ENCODE measurements around the gene SARM1. TPM values are rescaled to one million over a fixed set of nuclear protein-coding genes. Genes with fewer than 3 reads are reported as not detected.

Gene SARM1
- total and polyA plus RNA-seq, 2 of the 13 experiments (the other 11 are each of a cell fraction or from before 2014, with no cell fraction given) = 0.73 to 0.86 TPM

- TF ChIP-seq, protein P1, sequence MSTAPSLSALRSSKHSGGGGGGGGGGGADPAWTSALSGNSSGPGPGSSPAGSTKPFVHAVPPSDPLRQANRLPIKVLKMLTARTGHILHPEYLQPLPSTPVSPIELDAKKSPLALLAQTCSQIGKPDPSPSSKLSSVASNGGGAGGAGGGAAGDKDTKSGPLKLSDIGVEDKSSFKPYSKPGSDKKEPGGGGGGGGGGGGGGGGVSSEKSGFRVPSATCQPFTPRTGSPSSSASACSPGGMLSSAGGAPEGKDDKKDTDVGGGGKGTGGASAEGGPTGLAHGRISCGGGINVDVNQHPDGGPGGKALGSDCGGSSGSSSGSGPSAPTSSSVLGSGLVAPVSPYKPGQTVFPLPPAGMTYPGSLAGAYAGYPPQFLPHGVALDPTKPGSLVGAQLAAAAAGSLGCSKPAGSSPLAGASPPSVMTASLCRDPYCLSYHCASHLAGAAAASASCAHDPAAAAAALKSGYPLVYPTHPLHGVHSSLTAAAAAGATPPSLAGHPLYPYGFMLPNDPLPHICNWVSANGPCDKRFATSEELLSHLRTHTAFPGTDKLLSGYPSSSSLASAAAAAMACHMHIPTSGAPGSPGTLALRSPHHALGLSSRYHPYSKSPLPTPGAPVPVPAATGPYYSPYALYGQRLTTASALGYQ (CRISPR knock-in tag; IDR thresholded peaks at IDR 0.05) = peak; percentile 75; the same call in 1 of the 2 replicates
- TF ChIP-seq SYNCRIP (IDR thresholded peaks at IDR 0.05; ENCODE audit: insufficient read depth, low read depth, low read length) = no peak
- TF ChIP-seq ZNF550 (CRISPR knock-in tag; IDR thresholded peaks at IDR 0.05; ENCODE audit: borderline replicate concordance) = 0 out of 2 replicates have a peak, but pooled peaks have one; percentile 11
- TF ChIP-seq ZNF510 (CRISPR knock-in tag; IDR thresholded peaks at IDR 0.05; ENCODE audit: low read depth) = no peak
- peak; percentile 14; the same call in 1 of the 2 replicates for TF ChIP-seq YEATS4 (CRISPR knock-in tag; IDR thresholded peaks at IDR 0.05; ENCODE audit: borderline replicate concordance)
- TF ChIP-seq ZNF274 (CRISPR knock-in tag; IDR thresholded peaks at IDR 0.05) = no peak
- TF ChIP-seq SMAD3 (CRISPR knock-in tag; IDR thresholded peaks at IDR 0.05) = peak; percentile 68; the same call in 1 of the 2 replicates
- no peak for TF ChIP-seq MIXL1 (CRISPR knock-in tag; IDR thresholded peaks at IDR 0.05)
- TF ChIP-seq, protein P2, sequence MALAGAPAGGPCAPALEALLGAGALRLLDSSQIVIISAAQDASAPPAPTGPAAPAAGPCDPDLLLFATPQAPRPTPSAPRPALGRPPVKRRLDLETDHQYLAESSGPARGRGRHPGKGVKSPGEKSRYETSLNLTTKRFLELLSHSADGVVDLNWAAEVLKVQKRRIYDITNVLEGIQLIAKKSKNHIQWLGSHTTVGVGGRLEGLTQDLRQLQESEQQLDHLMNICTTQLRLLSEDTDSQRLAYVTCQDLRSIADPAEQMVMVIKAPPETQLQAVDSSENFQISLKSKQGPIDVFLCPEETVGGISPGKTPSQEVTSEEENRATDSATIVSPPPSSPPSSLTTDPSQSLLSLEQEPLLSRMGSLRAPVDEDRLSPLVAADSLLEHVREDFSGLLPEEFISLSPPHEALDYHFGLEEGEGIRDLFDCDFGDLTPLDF (CRISPR knock-in tag; IDR thresholded peaks at IDR 0.05) = peak; percentile 36; the same call in 1 of the 2 replicates
- peak in 1 of 2 experiments; percentile 59; a peak in 2 of 4 replicates for TF ChIP-seq EP300 (IDR thresholded peaks at IDR 0.05; ENCODE audit: low read depth in 2 of 2, low read length in 2 of 2)
- no peak for TF ChIP-seq EP300 (CRISPR knock-in tag; IDR thresholded peaks at IDR 0.05; ENCODE audit: borderline replicate concordance)
- no peak for TF ChIP-seq CEBPB (IDR thresholded peaks at IDR 0.05; ENCODE audit: borderline replicate concordance, low read depth, low read length)
- TF ChIP-seq, protein P3, sequence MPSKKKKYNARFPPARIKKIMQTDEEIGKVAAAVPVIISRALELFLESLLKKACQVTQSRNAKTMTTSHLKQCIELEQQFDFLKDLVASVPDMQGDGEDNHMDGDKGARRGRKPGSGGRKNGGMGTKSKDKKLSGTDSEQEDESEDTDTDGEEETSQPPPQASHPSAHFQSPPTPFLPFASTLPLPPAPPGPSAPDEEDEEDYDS (CRISPR knock-in tag; IDR thresholded peaks at IDR 0.05) = no peak
- no peak for TF ChIP-seq ONECUT2 (CRISPR knock-in tag; IDR thresholded peaks at IDR 0.05)
- no peak for TF ChIP-seq FOXK2 (IDR thresholded peaks at IDR 0.05)
- TF ChIP-seq HCFC1 (IDR thresholded peaks at IDR 0.05; ENCODE audit: low read depth, low read length) = no peak
- no peak; the same call in 1 of the 2 replicates for TF ChIP-seq ZNF777 (CRISPR knock-in tag; IDR thresholded peaks at IDR 0.05)
- TF ChIP-seq ZBTB21 (CRISPR knock-in tag; IDR thresholded peaks at IDR 0.05) = no peak
- TF ChIP-seq RFXANK (CRISPR knock-in tag; IDR thresholded peaks at IDR 0.05) = no peak
- peak; percentile 93 for TF ChIP-seq HNF4G (IDR thresholded peaks at IDR 0.05; ENCODE audit: borderline replicate concordance, low read depth, low read length)
- peak; percentile 55 for TF ChIP-seq HNF4G (CRISPR knock-in tag; IDR thresholded peaks at IDR 0.05; ENCODE audit: borderline replicate concordance, low read depth)
- TF ChIP-seq ZNF337 (CRISPR knock-in tag; IDR thresholded peaks at IDR 0.05; ENCODE audit: borderline replicate concordance, low read depth) = no peak
- no peak for TF ChIP-seq ZNF577 (CRISPR knock-in tag; IDR thresholded peaks at IDR 0.05; ENCODE audit: borderline replicate concordance, low read depth)
- TF ChIP-seq SAP130 (CRISPR knock-in tag; IDR thresholded peaks at IDR 0.05; ENCODE audit: low read depth) = peak; percentile 68
- TF ChIP-seq PHF8 (CRISPR knock-in tag; IDR thresholded peaks at IDR 0.05) = no peak; the same call in 1 of the 2 replicates
- no peak for TF ChIP-seq ZNF124 (CRISPR knock-in tag; IDR thresholded peaks at IDR 0.05)
- TF ChIP-seq ZNF431 (CRISPR knock-in tag; IDR thresholded peaks at IDR 0.05; ENCODE audit: borderline replicate concordance, low read depth) = peak; percentile 76; the same call in 1 of the 2 replicates
- TF ChIP-seq HDAC2 (CRISPR knock-in tag; IDR thresholded peaks at IDR 0.05) = peak; percentile 66; the same call in 1 of the 2 replicates
- 0 out of 2 replicates have a peak, but pooled peaks have one; percentile 37 for TF ChIP-seq ARNTL (CRISPR knock-in tag; IDR thresholded peaks at IDR 0.05)
- peak; percentile 42; the same call in 1 of the 2 replicates for TF ChIP-seq BHLHE40 (IDR thresholded peaks at IDR 0.05; ENCODE audit: low read length)
These were observed 33.5 kb downstream of the SARM1 start (continued) for GRCh38 chr17:28404812-28405570.
